HL-60 (cell line): ENCODE measurements around the gene NADK.
"Not testable (repeated sequence)": the region's sequence is repeated elsewhere in the genome, so short reads cannot be mapped to it uniquely, and the experiment has no call there.

Source experiments
- DNase-seq, 2 experiments: peaks; one replicate each; pipeline ENCODE4 v3.0.0-alpha.2; 2010 to 2020; ENCODE audit warnings: low read depth in 1 of 2, low spot score in 1 of 2
- H3K27ac ChIP-seq: fragments of 250-450 bp; sonication (Bioruptor Pico); replicated peaks from 2 replicates; pipeline ENCODE4 v1.5.1; 2020; ENCODE audit warnings: mild to moderate bottlenecking, moderate library complexity
- H3K27me3 ChIP-seq: fragments of 250-450 bp; sonication (Bioruptor Pico); 2 replicates; pipeline ENCODE4 v1.5.1; 2021; ENCODE audit warnings: mild to moderate bottlenecking, moderate library complexity; ENCODE audit not compliant: insufficient read depth, poor library complexity, severe bottlenecking
- H3K4me3 ChIP-seq: replicated peaks from 2 replicates; pipeline ENCODE4 v1.5.1; 2011; ENCODE audit warnings: mild to moderate bottlenecking, control low read depth, low read length; ENCODE audit not compliant: insufficient read depth
- CTCF ChIP-seq: IDR thresholded peaks from one replicate; pipeline ENCODE4 v1.5.1; 2011; ENCODE audit warnings: low read length, control low read depth, inconsistent platforms; ENCODE audit not compliant: insufficient read depth
- GABPA ChIP-seq: IDR thresholded peaks from 2 replicates; pipeline ENCODE4 v1.6.1; 2012; ENCODE audit warnings: low read depth
- POLR2AphosphoS5 ChIP-seq: IDR thresholded peaks from 2 replicates; pipeline ENCODE4 v1.6.1; 2012; ENCODE audit warnings: low read depth
- REST ChIP-seq: IDR thresholded peaks from 2 replicates; pipeline ENCODE4 v1.6.1; 2012; ENCODE audit warnings: low read depth; ENCODE audit not compliant: insufficient replicate concordance
- SPI1 ChIP-seq: IDR thresholded peaks from 2 replicates; pipeline ENCODE4 v1.6.1; 2012; ENCODE audit warnings: low read depth, mild to moderate bottlenecking, borderline replicate concordance

Gene NADK

DNA sequence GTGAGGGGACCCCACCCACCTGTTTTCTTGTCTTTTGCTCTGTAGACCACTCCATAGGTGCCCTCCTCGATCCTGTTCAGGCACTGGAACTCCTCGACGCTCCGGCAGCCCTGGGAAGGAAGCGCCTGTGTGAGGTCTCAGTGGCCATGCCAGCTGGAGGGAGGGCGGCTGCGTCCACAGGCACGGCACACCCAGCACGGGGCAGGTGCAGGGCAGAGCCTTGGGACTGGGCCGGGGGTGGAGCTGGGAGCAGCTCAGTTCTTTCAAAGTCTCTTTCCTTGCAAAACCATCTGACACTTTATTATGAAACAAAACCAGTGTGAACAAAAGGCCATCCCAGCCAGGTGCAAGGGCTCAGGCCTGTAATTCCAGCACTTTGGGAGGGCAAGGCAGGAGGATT is 72.6 kb downstream of the NADK start:
- H3K4me3 ChIP-seq, H3K27me3 ChIP-seq, H3K27ac ChIP-seq, DNase-seq: not testable (repeated sequence)

GRCh38 chr1:1704284-1704957 is 73.8 kb downstream of the NADK start:
- H3K4me3 ChIP-seq, H3K27me3 ChIP-seq, DNase-seq, H3K27ac ChIP-seq: not testable (repeated sequence)

- Histone ChIP-seq H3K27me3 (no peaks in the 10 kb centered on the region), H3K27ac (no peak overlapping the region), H3K4me3 (no peak overlapping the region)
- TF ChIP-seq REST (no peak), POLR2AphosphoS5 (no peak), GABPA (no peak), CTCF (no peak), SPI1 (no peak)
- DNase-seq, result no peak
Observed at GRCh38 chr1:1703796-1704195, 74.5 kb downstream of the NADK start.

DNA sequence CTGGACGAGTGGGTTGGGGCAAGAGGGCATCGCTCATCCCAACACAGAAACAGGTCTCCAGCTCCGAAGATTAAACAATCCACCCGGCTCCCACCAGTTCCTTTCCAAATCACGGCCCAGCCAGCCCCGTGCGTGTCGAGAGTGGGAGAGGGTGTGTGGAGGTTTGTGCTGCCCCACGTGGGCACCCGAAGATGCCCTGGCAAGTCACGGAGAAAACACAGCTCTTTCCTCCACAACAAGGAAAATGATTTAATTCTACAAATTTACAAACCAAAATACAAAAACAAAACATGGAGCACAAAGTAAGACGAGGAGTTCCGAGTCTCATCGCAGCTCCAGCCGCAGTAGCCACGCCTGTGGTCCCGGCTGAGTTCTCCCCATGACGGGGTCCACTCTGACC is 75.8 kb downstream of the NADK start:
- H3K27me3 ChIP-seq, H3K4me3 ChIP-seq, DNase-seq, H3K27ac ChIP-seq: not testable (repeated sequence)
